Activated CD4-positive, alpha-beta T cell treated with anti-CD3 and anti-CD28 coated beads, Interleukin-2, amount 50 U/mL, for 1 hour (primary cell): Measurements from ENCODE around the gene TCFL5.

Source experiments
- DNase-seq: peaks from one replicate; pipeline ENCODE4 v3.0.0-alpha.2; 2020

The TCFL5 gene

GRCh38 chr20:62794007-62794724 lies 67.5 kb downstream of the TCFL5 start:
- DNase-seq, result peak; percentile 92

- no peak for DNase-seq
Measured at GRCh38 chr20:62793757-62794006, 67.9 kb downstream of the TCFL5 start.

- DNase-seq, result no peak
Measured at GRCh38 chr20:62792940-62793756, 68.5 kb downstream of the TCFL5 start.

- no peak for DNase-seq
Measured at GRCh38 chr20:62792182-62792939, 69.3 kb downstream of the TCFL5 start.

GRCh38 chr20:62791301-62792181 lies 70.1 kb downstream of the TCFL5 start:
- DNase-seq, result peak; percentile 62
